ENCODE results near the gene SETD1B. TPM values are rescaled to one million over a fixed set of nuclear protein-coding genes. Genes with fewer than 3 reads are reported as not detected.

The SETD1B gene
- total RNA-seq, 1 experiment from 2014 or later, result 40.4 TPM

DNA sequence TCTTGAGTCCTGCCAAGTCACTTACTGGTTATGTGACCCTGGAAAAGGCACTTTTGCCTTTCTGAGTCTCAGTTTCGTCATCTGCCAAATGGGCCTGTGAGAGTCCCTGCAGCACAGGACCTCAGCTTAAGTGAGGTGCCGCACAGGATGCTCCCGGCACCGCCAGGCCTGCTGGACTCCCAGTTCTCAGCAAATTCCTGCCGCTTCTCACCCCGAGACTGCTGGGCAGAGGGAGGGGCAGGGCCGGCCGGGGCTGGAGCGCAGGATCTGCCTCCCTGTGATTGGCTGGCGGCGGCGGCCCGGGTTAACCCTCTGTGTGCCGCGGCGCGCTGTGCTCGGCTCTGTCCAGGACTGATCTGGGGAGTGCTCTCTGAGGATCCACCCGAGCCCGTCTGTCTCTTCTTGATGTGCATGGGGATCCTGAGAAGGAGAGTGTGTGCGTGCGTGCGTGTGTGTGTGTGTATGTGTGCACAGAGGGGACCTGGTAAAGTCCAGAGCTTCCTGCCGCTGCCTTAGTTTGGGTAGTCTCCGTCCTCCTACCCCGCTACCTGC lies 8.6 kb downstream of the SETD1B start:
- Mint-ChIP-seq H3K27me3 (ENCODE audit: low read depth) (no peaks in the 10 kb centered on the region), H3K9me3 (no peaks in the 10 kb centered on the region; a peak in 1 of 5 replicates), H3K4me1 (peaks cover 21 to 27% of the 10 kb centered on the region in 2 experiments), H3K4me3 (peak overlapping the region; percentile 79 to 86), H3K36me3 (ENCODE audit: insufficient read depth in 1 of 3, low read depth in 3 of 3) (peaks cover 19 to 66% (median 56%) of the 10 kb centered on the region in 3 experiments), H3K27ac (peak overlapping the region; percentile 28 to 85 (median 83); a peak in 4 of 7 replicates)
- no peak overlapping the region for H4K5ac ChIP-seq (ENCODE audit: insufficient read length, low read depth, low read length)
- H3K56ac ChIP-seq (ENCODE audit: insufficient read length, low read depth, low read length), result no peak overlapping the region
- no peak overlapping the region for H4K8ac ChIP-seq (replicated peaks; ENCODE audit: insufficient read length, low read depth, low read length)
- H2BK120ac ChIP-seq (ENCODE audit: low read depth, low read length, poor library complexity, severe bottlenecking), result no peak overlapping the region
- peak; percentile 91 for DNase-seq
- H3K23me2 ChIP-seq (ENCODE audit: insufficient read length, low read depth, low read length, poor library complexity, severe bottlenecking), result peaks cover 5% of the 10 kb centered on the region
- peaks cover 3% of the 10 kb centered on the region; the same call in 1 of the 2 replicates for H3K79me2 ChIP-seq (ENCODE audit: insufficient read depth, low read length)
- no peak overlapping the region for H2BK20ac ChIP-seq (ENCODE audit: low read depth, low read length, poor library complexity, severe bottlenecking)
- no peak overlapping the region for H4K91ac ChIP-seq (ENCODE audit: insufficient read length, low read depth, low read length)
- H2AFZ ChIP-seq (ENCODE audit: low read length), result no peak overlapping the region
- peak overlapping the region; percentile 87 for H3K4me2 ChIP-seq (ENCODE audit: insufficient read depth, insufficient read length, low read length)
- H3K9ac ChIP-seq (ENCODE audit: extremely low read depth, insufficient read length, low read length), result peak overlapping the region; percentile 59
- no peak overlapping the region for H3K18ac ChIP-seq (ENCODE audit: insufficient read length, low read depth, low read length)
- TF ChIP-seq, protein P1, sequence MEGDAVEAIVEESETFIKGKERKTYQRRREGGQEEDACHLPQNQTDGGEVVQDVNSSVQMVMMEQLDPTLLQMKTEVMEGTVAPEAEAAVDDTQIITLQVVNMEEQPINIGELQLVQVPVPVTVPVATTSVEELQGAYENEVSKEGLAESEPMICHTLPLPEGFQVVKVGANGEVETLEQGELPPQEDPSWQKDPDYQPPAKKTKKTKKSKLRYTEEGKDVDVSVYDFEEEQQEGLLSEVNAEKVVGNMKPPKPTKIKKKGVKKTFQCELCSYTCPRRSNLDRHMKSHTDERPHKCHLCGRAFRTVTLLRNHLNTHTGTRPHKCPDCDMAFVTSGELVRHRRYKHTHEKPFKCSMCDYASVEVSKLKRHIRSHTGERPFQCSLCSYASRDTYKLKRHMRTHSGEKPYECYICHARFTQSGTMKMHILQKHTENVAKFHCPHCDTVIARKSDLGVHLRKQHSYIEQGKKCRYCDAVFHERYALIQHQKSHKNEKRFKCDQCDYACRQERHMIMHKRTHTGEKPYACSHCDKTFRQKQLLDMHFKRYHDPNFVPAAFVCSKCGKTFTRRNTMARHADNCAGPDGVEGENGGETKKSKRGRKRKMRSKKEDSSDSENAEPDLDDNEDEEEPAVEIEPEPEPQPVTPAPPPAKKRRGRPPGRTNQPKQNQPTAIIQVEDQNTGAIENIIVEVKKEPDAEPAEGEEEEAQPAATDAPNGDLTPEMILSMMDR (conservative IDR thresholded peaks at IDR 0.05), result peak; percentile 55; the same call in 2 of the 3 replicates
- H3K23ac ChIP-seq (ENCODE audit: insufficient read length, low read depth, low read length), result no peak overlapping the region
- no peaks in the 10 kb centered on the region for H3K4me1 ChIP-seq (ENCODE audit: insufficient read depth, low read length)
- no peak overlapping the region for H3T11ph ChIP-seq (ENCODE audit: low read length)
- H3K79me1 ChIP-seq (ENCODE audit: insufficient read depth, low read depth, low read length, poor library complexity, severe bottlenecking), result peaks cover 2% of the 10 kb centered on the region
- H2AK5ac ChIP-seq (ENCODE audit: insufficient read length, low read length), result no peak overlapping the region
- H3K9me3 ChIP-seq (ENCODE audit: control insufficient read depth, low read depth, low read length), result no peaks in the 10 kb centered on the region
- no peak overlapping the region for H2BK15ac ChIP-seq (ENCODE audit: low read depth, low read length)
- no peak overlapping the region for H2BK12ac ChIP-seq (ENCODE audit: insufficient read length, low read depth, low read length)
- no peak overlapping the region for H2BK5ac ChIP-seq (ENCODE audit: insufficient read length, low read length)
- no peak overlapping the region for H3K4ac ChIP-seq (ENCODE audit: low read depth, low read length)
- H3K27me3 ChIP-seq (ENCODE audit: insufficient read depth, low read length), result no peaks in the 10 kb centered on the region
- H3K27ac ChIP-seq (ENCODE audit: insufficient read length, low read depth, low read length), result no peak overlapping the region
- WGBS (ENCODE audit: extremely low coverage, insufficient read length, low lambda C conversion rate), result no CpG with 5 or more reads among the region's 26 CpGs
- no peak overlapping the region; the same call in 1 of the 2 replicates for H3K14ac ChIP-seq (ENCODE audit: insufficient read depth, low read length)
- no peaks in the 10 kb centered on the region for H4K20me1 ChIP-seq (ENCODE audit: control insufficient read depth, insufficient read depth, insufficient read length)

All from H9 (cell line).